ENCODE measurements around the gene JPH4. TPM values are rescaled to one million over a fixed set of nuclear protein-coding genes. Genes with fewer than 3 reads are reported as not detected.
A peak's percentile ranks its signal among the peaks of the same experiment; 100 is the strongest.

Gene JPH4
- total RNA-seq, 1 experiment from 2014 or later = not detected

DNA sequence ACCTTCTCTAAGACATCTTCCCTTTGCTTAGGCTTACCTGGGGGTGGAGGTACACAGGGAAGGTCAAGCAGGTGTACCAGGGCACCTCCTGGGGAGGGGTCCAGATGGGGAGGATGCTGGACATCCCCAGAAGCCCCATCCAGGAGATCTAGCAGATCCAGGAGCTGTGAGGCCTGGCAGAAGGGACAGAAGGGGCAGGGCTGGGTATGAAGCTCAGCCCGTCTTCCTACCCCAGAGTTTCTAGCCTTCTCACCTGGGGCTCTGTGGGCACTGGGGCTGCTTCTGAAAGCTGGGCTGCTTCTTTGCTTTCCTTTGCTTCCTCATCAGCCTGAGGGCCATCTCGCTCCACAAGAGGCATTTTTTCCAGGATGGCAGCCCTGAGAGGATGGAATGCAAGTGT is 17.3 kb downstream of the JPH4 start:
- Histone ChIP-seq H3K36me3 (ENCODE audit: insufficient read depth, low read length, poor library complexity, severe bottlenecking) (peaks cover 11% of the 10 kb centered on the region), H3K27ac (ENCODE audit: low read depth, low read length, poor library complexity, severe bottlenecking) (no peak overlapping the region), H3K4me1 (ENCODE audit: insufficient read depth, low read length, poor library complexity, severe bottlenecking) (peaks cover 8% of the 10 kb centered on the region), H3K4me3 (ENCODE audit: low read depth, low read length, poor library complexity, severe bottlenecking) (no peak overlapping the region), H3K27me3 (replicated peaks; ENCODE audit: insufficient read depth, low read depth, low read length, poor library complexity) (no peaks in the 10 kb centered on the region), H3K9me3 (ENCODE audit: low read depth, low read length, poor library complexity, severe bottlenecking) (no peaks in the 10 kb centered on the region)
- no peak for DNase-seq (ENCODE audit: low spot score)
- CTCF ChIA-PET = interaction anchor here (0.9 kb wide), 1 partner anchor 83 kb away, joined by 3 read pairs; no protein-coding TSS in a partner anchor
- TF ChIP-seq EZH2 (IDR thresholded peaks at IDR 0.05; ENCODE audit: borderline replicate concordance, low read depth, low read length, poor library complexity, severe bottlenecking) = no peak
- TF ChIP-seq, protein P1, sequence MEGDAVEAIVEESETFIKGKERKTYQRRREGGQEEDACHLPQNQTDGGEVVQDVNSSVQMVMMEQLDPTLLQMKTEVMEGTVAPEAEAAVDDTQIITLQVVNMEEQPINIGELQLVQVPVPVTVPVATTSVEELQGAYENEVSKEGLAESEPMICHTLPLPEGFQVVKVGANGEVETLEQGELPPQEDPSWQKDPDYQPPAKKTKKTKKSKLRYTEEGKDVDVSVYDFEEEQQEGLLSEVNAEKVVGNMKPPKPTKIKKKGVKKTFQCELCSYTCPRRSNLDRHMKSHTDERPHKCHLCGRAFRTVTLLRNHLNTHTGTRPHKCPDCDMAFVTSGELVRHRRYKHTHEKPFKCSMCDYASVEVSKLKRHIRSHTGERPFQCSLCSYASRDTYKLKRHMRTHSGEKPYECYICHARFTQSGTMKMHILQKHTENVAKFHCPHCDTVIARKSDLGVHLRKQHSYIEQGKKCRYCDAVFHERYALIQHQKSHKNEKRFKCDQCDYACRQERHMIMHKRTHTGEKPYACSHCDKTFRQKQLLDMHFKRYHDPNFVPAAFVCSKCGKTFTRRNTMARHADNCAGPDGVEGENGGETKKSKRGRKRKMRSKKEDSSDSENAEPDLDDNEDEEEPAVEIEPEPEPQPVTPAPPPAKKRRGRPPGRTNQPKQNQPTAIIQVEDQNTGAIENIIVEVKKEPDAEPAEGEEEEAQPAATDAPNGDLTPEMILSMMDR (conservative IDR thresholded peaks at IDR 0.05; ENCODE audit: low read depth, low read length) = no peak
- intact Hi-C loops (cut with micrococcal nuclease; ENCODE audit: unreplicated experiment) = no loop called here
- POLR2A ChIA-PET (ENCODE audit: low non-redundant PET) = no interaction called here
- BruUV-seq (replicated peaks) = no TSS peak

DNA sequence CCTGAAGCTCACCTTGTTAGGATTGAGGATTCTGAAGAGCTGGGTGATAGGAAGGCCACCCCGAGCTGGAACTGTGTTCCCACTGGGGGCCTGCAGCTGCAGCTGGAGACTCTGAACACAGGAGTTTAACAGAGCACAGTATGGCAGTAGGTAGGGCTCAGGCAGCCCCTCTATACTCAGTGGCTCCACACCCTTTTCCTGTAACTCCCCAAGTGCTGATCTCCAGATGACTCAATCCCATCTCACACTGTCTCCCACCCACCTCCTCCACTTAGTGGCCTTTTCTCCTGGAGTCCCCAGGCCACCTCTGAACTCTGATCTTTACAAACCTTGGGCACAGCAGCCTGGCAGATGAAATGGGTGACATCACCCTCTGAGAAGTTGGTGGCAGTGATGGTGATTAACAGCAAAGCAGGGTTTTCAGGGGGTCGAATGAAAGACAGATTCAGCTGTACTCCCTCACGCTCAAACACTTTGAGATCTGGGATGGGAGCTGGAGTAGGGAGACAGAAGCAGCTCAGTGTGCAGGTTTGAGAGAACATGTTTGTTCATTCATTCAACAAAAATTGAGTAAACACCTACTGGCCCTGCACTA is 18.6 kb downstream of the JPH4 start:
- intact Hi-C loops (cut with micrococcal nuclease; ENCODE audit: unreplicated experiment) = loop anchor here (1.0 to 2.0 kb wide), 2 partner anchors 231 to 295 kb away; no protein-coding TSS in a partner anchor
- no TSS peak for BruUV-seq (replicated peaks)
- H3K4me3 ChIP-seq (ENCODE audit: low read depth, low read length, poor library complexity, severe bottlenecking) = no peak overlapping the region
- peaks cover 11% of the 10 kb centered on the region for H3K36me3 ChIP-seq (ENCODE audit: insufficient read depth, low read length, poor library complexity, severe bottlenecking)
- no peaks in the 10 kb centered on the region for H3K9me3 ChIP-seq (ENCODE audit: low read depth, low read length, poor library complexity, severe bottlenecking)
- ChIA-PET CTCF (interaction anchor here (0.6 to 3.3 kb wide), 4 partner anchors 10 to 1429 kb away, joined by 3 to 29 read pairs (median 3); no protein-coding TSS in a partner anchor), POLR2A (ENCODE audit: low non-redundant PET) (interaction anchor here (0.6 kb wide), 1 partner anchor 80 kb away, joined by 3 read pairs; no protein-coding TSS in a partner anchor)
- no peak for TF ChIP-seq EZH2 (IDR thresholded peaks at IDR 0.05; ENCODE audit: borderline replicate concordance, low read depth, low read length, poor library complexity, severe bottlenecking)
- TF ChIP-seq, protein P1 (conservative IDR thresholded peaks at IDR 0.05; ENCODE audit: low read depth, low read length) = no peak
- DNase-seq (ENCODE audit: low spot score) = no peak
- H3K27me3 ChIP-seq (replicated peaks; ENCODE audit: insufficient read depth, low read depth, low read length, poor library complexity) = no peaks in the 10 kb centered on the region
- no peak overlapping the region for H3K27ac ChIP-seq (ENCODE audit: low read depth, low read length, poor library complexity, severe bottlenecking)
- H3K4me1 ChIP-seq (ENCODE audit: insufficient read depth, low read length, poor library complexity, severe bottlenecking) = peaks cover 8% of the 10 kb centered on the region

DNA sequence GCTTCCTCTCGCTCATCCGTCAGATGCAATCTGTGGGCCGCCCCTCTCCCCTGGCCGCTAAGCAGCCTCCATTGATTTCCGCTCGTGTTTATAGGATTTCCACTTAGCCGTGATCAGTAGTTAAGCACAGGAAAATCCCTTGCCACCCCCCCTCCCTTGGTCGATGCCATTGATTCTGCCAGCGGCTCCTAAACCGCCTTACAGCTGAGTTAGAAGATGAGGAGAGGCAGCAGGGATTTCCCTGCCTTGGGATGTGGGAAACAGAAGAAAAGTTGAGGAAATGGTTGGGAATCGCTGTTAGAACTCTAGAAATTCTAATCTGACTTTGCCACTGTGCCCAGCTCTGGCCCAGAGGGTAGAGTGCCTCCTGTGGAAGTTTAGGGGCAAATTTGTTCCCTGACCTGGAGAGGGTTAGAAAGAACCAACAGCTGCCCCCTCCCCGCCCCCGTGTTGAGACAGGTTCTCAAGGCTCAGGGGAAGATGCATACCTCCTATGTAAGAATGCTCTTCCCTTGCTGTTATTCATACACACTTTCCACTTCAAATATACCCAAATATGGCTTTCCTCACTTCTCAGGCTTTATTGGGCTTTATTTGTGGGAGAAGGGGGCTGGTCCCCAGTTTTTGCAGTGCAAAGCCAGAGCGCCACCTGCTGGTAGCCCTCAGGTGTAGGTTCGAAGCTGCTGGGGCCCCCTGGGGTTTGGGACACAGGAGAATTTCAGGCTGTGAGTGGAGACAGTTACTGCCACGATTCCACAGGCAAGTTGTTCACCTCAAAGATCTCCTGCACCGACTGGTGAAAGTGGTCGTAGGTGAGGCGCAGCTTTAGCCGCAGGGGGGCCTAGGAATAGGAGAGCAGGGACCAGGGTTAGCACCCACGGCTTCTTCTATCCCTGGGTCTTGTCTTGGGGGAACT is 19.3 kb downstream of the JPH4 start:
- CTCF ChIA-PET = interaction anchor here (0.6 to 3.3 kb wide), 3 partner anchors 10 to 237 kb away, joined by 3 to 29 read pairs (median 3); no protein-coding TSS in a partner anchor
- H3K27me3 ChIP-seq (replicated peaks; ENCODE audit: insufficient read depth, low read depth, low read length, poor library complexity) = no peaks in the 10 kb centered on the region
- H3K36me3 ChIP-seq (ENCODE audit: insufficient read depth, low read length, poor library complexity, severe bottlenecking) = peaks cover 11% of the 10 kb centered on the region
- H3K9me3 ChIP-seq (ENCODE audit: low read depth, low read length, poor library complexity, severe bottlenecking) = no peaks in the 10 kb centered on the region
- BruUV-seq (replicated peaks) = no TSS peak
- peak; percentile 85 for DNase-seq (ENCODE audit: low spot score)
- POLR2A ChIA-PET (ENCODE audit: low non-redundant PET) = interaction anchor here (0.6 kb wide), 2 partner anchors 79 to 582 kb away, joined by 3 read pairs; no protein-coding TSS in a partner anchor
- peak overlapping the region; percentile 61 for H3K27ac ChIP-seq (ENCODE audit: low read depth, low read length, poor library complexity, severe bottlenecking)
- intact Hi-C loops (cut with micrococcal nuclease; ENCODE audit: unreplicated experiment) = loop anchor here (1.0 to 2.0 kb wide), 2 partner anchors 230 to 294 kb away; no protein-coding TSS in a partner anchor
- no peak for TF ChIP-seq EZH2 (IDR thresholded peaks at IDR 0.05; ENCODE audit: borderline replicate concordance, low read depth, low read length, poor library complexity, severe bottlenecking)
- TF ChIP-seq, protein P1 (conservative IDR thresholded peaks at IDR 0.05; ENCODE audit: low read depth, low read length) = peak; percentile 98
- H3K4me1 ChIP-seq (ENCODE audit: insufficient read depth, low read length, poor library complexity, severe bottlenecking) = peaks cover 8% of the 10 kb centered on the region
- H3K4me3 ChIP-seq (ENCODE audit: low read depth, low read length, poor library complexity, severe bottlenecking) = no peak overlapping the region

Data from A673 (cell line).